HK-2 (cell line): ENCODE data around the gene RFX5.
A peak's percentile ranks its signal among the peaks of the same experiment; 100 is the strongest.
"Not testable (repeated sequence)": the region's sequence is repeated elsewhere in the genome, so short reads cannot be mapped to it uniquely, and the experiment has no call there.

ENCODE experiments used
- DNase-seq: peaks from one replicate; pipeline ENCODE4 v3.0.0-alpha.2; 2018; ENCODE audit not compliant: unreplicated experiment

RFX5 gene

GRCh38 chr1:151362308-151363155, 15.5 kb upstream of the RFX5 start:
- no peak for DNase-seq

GRCh38 chr1:151361883-151362282, 14.8 kb upstream of the RFX5 start:
- DNase-seq = no peak

GRCh38 chr1:151356696-151357095, 9.6 kb upstream of the RFX5 start:
- DNase-seq = no peak

- DNase-seq = no peak
Observed at GRCh38 chr1:151352021-151352718, 5.1 kb upstream of the RFX5 start.

- DNase-seq = not testable (repeated sequence)
Observed at GRCh38 chr1:151350323-151350722, 3.3 kb upstream of the RFX5 start.

GRCh38 chr1:151347523-151348246, 633 bp upstream of the RFX5 start:
- peak; percentile 12 for DNase-seq

- no peak for DNase-seq
Observed at GRCh38 chr1:151346082-151346768, 827 bp downstream of the RFX5 start.

- no peak for DNase-seq
Observed at GRCh38 chr1:151344291-151344690, 2.8 kb downstream of the RFX5 start.

GRCh38 chr1:151343587-151343986, 3.5 kb downstream of the RFX5 start:
- DNase-seq = no peak

- DNase-seq = no peak
Observed at GRCh38 chr1:151342569-151342968, 4.5 kb downstream of the RFX5 start.

- DNase-seq = no peak
Observed at GRCh38 chr1:151342021-151342420, 5.0 kb downstream of the RFX5 start.

- peak; percentile 49 for DNase-seq
Observed at GRCh38 chr1:151340870-151341754, 5.9 kb downstream of the RFX5 start.

GRCh38 chr1:151336556-151336955, 10.5 kb downstream of the RFX5 start:
- no peak for DNase-seq

- no peak for DNase-seq
Observed at GRCh38 chr1:151334822-151335221, 12.2 kb downstream of the RFX5 start.

- DNase-seq = no peak
Observed at GRCh38 chr1:151327903-151328674, 19.0 kb downstream of the RFX5 start.

- DNase-seq = peak; percentile 87
Observed at GRCh38 chr1:151327223-151327902, 19.7 kb downstream of the RFX5 start, which contains the start of gene PI4KB. TSS of gene PI4KB (minus strand) at chr1:151327416. CDS start at chr1:151316481, 10,935 bp downstream.

- DNase-seq = no peak
Observed at GRCh38 chr1:151326619-151327222, 20.3 kb downstream of the RFX5 start.

- DNase-seq = no peak
Observed at GRCh38 chr1:151325646-151326429, 21.2 kb downstream of the RFX5 start.
